Sigmoid colon (tissue), 7 donors: ENCODE results near the gene BCAS3. TPM values are rescaled to one million over a fixed set of nuclear protein-coding genes. Genes with fewer than 3 reads are reported as not detected.

Experiments
- DNase-seq: peaks from one replicate; pipeline ENCODE4 v3.0.0-alpha.2; 2019
- H3K27ac ChIP-seq, 4 donors: fragments of 200-600 bp; sonication (generic); one replicate each; pipeline ENCODE4 v1.5.1; 2016 to 2019; ENCODE audit warnings: mild to moderate bottlenecking in 1 of 4
- H3K27me3 ChIP-seq, 3 donors: fragments of 200-600 bp; sonication (generic); one replicate each; pipeline ENCODE4 v1.5.1; 2019; ENCODE audit warnings: mild to moderate bottlenecking in 1 of 3
- H3K36me3 ChIP-seq, 4 donors: fragments of 200-600 bp; sonication (generic); one replicate each; pipeline ENCODE4 v1.5.1; 2016 to 2019
- H3K4me1 ChIP-seq, 4 donors: fragments of 200-600 bp; sonication (generic); one replicate each; pipeline ENCODE4 v1.5.1; 2017 to 2019
- H3K4me3 ChIP-seq, 4 donors: fragments of 200-600 bp; sonication (generic); one replicate each; pipeline ENCODE4 v1.5.1; 2017 to 2019; ENCODE audit warnings: mild to moderate bottlenecking in 2 of 4, moderate library complexity in 1 of 4
- H3K9me3 ChIP-seq, 4 donors: fragments of 200-600 bp in 3 of 4; sonication (generic) in 3 of 4; one replicate each; pipeline versions ENCODE4 v1.5.1 to v1.6.1; 2013 to 2019
- CTCF ChIP-seq, 4 experiments: fragments of 450-650 bp in 3 of 4; fragments of 200-600 bp in 1 of 4; IDR thresholded peaks; one replicate each; pipeline ENCODE4 v1.5.1; 2016 to 2019; ENCODE audit warnings: antibody characterized with exemption in 4 of 4, mild to moderate bottlenecking in 3 of 4, moderate library complexity in 2 of 4
- EP300 ChIP-seq, 4 donors: sonication (generic); formaldehyde crosslinking; IDR thresholded peaks; one replicate each; pipeline ENCODE4 v1.6.1; 2017; ENCODE audit warnings: antibody characterized with exemption in 4 of 4
- POLR2A ChIP-seq, 2 donors: fragments of 450-650 bp; IDR thresholded peaks; one replicate each; pipeline ENCODE4 v1.6.1; 2016; ENCODE audit warnings: antibody characterized with exemption in 2 of 2, mild to moderate bottlenecking in 2 of 2, moderate library complexity in 2 of 2
- POLR2AphosphoS5 ChIP-seq, 4 donors: sonication (generic); formaldehyde crosslinking; IDR thresholded peaks; one replicate each; pipeline ENCODE4 v1.6.1; 2017; ENCODE audit warnings: antibody characterized with exemption in 4 of 4
- WGBS, 2 donors: extraction: QIAGEN DNeasy Blood & Tissue Kit; methylation state at CpG; one replicate each; pipeline ENCODE4 v1.1.7; 2013; 5-methylcytosine and 5-hydroxymethylcytosine counted together
- intact Hi-C: fragments of 100-400 bp; cut with DNase I; formaldehyde crosslinking; loops from one replicate; pipeline ENCODE4 v1.15.1; 2023
- polyA plus RNA-seq, 3 donors: library from polyadenylated mRNA; stranded (reverse); fragments of 200-250 nt; gene quantifications; one replicate each; pipeline ENCODE4 v1.2.3, GENCODE V29; 2013
- total RNA-seq, 4 donors: library from RNA; depleted of rRNA; stranded (reverse); fragments of >200 nt; gene quantifications; one replicate each; pipeline ENCODE4 v1.1.0, GENCODE V29; 2016
- donor health status: healthy with polysubstance abuse.
- donor health status: Bipolar disorder and iron deficiency.
- donor health status: healthy.

Gene BCAS3
- total and polyA plus RNA-seq, 7 donors, result 6.3 to 38.5 (median 28.5) TPM

DNA sequence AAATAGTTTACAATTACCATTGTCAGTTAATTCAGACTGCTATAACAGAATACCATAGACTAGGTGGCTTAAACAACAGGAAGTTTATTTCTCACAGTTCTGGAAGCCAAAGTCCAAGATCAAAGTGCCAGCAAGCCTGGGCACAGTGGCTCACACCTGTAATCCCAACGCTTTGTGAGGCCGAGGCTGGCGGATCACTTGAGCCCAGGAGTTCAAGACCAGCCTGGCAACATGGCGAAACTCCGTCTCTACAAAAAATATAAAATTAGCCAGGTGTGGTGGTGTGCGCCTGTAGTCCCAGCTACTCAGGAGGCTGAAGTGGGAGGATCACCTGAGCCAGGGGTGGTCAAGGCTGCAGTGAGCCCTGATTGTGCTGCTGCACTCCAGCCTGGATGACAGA lies 650.7 kb downstream of the BCAS3 start:
- Histone ChIP-seq H3K27ac (no peak overlapping the region), H3K27me3 (peaks cover 0 to 13% (median 0%) of the 10 kb centered on the region in 3 donors), H3K9me3 (no peaks in the 10 kb centered on the region), H3K4me3 (no peak overlapping the region), H3K36me3 (no peaks in the 10 kb centered on the region), H3K4me1 (peaks cover 0 to 3% (median 0%) of the 10 kb centered on the region in 4 donors)
- WGBS, 2 donors, result 60 to 86% methylated on average over 6 of the region's 6 CpGs
- intact Hi-C loops, result no loop called here
- DNase-seq, result no peak
- TF ChIP-seq CTCF (IDR thresholded peaks at IDR 0.05) (no peak), EP300 (IDR thresholded peaks at IDR 0.05) (no peak), POLR2AphosphoS5 (IDR thresholded peaks at IDR 0.05) (no peak), POLR2A (IDR thresholded peaks at IDR 0.05) (no peak)

GRCh38 chr17:61330174-61331150 lies 652.8 kb downstream of the BCAS3 start:
- TF ChIP-seq EP300 (IDR thresholded peaks at IDR 0.05), result no peak
- TF ChIP-seq CTCF (IDR thresholded peaks at IDR 0.05), result no peak
- TF ChIP-seq POLR2A (IDR thresholded peaks at IDR 0.05), result peak in 1 of 2 donors; percentile 12
- peak; percentile 32 for DNase-seq
- Histone ChIP-seq H3K4me3 (no peak overlapping the region), H3K4me1 (no peaks in the 10 kb centered on the region), H3K36me3 (no peaks in the 10 kb centered on the region), H3K27me3 (peaks cover 0 to 8% (median 0%) of the 10 kb centered on the region in 3 donors), H3K27ac (no peak overlapping the region), H3K9me3 (no peaks in the 10 kb centered on the region)
- intact Hi-C loops, result loop anchor here (10.0 kb wide), 1 partner anchor 54 kb away; no protein-coding TSS in a partner anchor
- WGBS, 2 donors, result 87 to 91% methylated on average over 11 of the region's 11 CpGs

- intact Hi-C loops, result loop anchor here (10.0 kb wide), 1 partner anchor 54 kb away; no protein-coding TSS in a partner anchor
- Histone ChIP-seq H3K36me3 (no peaks in the 10 kb centered on the region), H3K27me3 (peaks cover 0 to 8% (median 0%) of the 10 kb centered on the region in 3 donors), H3K4me3 (no peak overlapping the region), H3K27ac (peak overlapping the region in 1 of 4 donors; percentile 23), H3K9me3 (no peaks in the 10 kb centered on the region), H3K4me1 (no peaks in the 10 kb centered on the region)
- 26 to 57% methylated on average over 2 of the region's 2 CpGs for WGBS, 2 donors
- DNase-seq, result no peak
- TF ChIP-seq POLR2AphosphoS5 (IDR thresholded peaks at IDR 0.05) (no peak), POLR2A (IDR thresholded peaks at IDR 0.05) (no peak), EP300 (IDR thresholded peaks at IDR 0.05) (peak in 1 of 4 donors; percentile 33), CTCF (IDR thresholded peaks at IDR 0.05) (no peak)
Measured at GRCh38 chr17:61331178-61331577, 653.5 kb downstream of the BCAS3 start.

DNA sequence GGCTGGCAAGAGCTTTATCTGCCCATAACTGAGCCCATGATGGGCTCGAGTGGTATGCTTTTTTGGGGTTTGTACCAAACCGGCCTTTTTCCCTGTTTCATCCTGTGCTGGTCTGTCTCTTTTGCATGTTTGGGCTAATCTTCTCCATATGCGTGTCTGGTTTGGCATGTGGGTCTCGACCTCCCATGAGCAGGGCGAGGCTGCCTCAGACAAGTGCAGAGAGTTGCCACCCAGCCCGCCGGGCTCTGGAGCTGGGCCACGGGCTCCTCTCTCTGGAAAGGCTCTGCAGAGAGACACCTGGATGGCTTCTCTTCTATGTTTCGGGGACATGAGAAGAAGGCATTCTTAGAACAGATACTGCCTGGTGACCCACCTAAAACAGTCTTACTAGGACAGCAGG lies 654.2 kb downstream of the BCAS3 start:
- Histone ChIP-seq H3K27ac (peak overlapping the region in 1 of 4 donors; percentile 23), H3K27me3 (peaks cover 0 to 8% (median 0%) of the 10 kb centered on the region in 3 donors), H3K36me3 (no peaks in the 10 kb centered on the region), H3K9me3 (no peaks in the 10 kb centered on the region), H3K4me1 (no peaks in the 10 kb centered on the region), H3K4me3 (no peak overlapping the region)
- intact Hi-C loops, result loop anchor here (10.0 kb wide), 1 partner anchor 53 kb away; no protein-coding TSS in a partner anchor
- TF ChIP-seq POLR2A (IDR thresholded peaks at IDR 0.05) (no peak), CTCF (IDR thresholded peaks at IDR 0.05) (no peak), EP300 (IDR thresholded peaks at IDR 0.05) (no peak), POLR2AphosphoS5 (IDR thresholded peaks at IDR 0.05) (no peak)
- no peak for DNase-seq
- WGBS, 2 donors, result 81 to 93% methylated on average over 9 of the region's 9 CpGs
